Breast epithelium (tissue), 4 donors: ENCODE results near the gene PER2. TPM values are rescaled to one million over a fixed set of nuclear protein-coding genes. Genes with fewer than 3 reads are reported as not detected.

Experiments
- DNase-seq, 2 donors: peaks; one replicate each; pipeline ENCODE4 v3.0.0-alpha.2; 2019; ENCODE audit warnings: low spot score in 2 of 2
- H3K27ac ChIP-seq, 2 donors: fragments of 200-600 bp; sonication (generic) in 1 of 2; one replicate each; pipeline ENCODE4 v1.5.1; 2016 to 2019; ENCODE audit warnings: mild to moderate bottlenecking in 1 of 2
- H3K27me3 ChIP-seq, 2 donors: fragments of 200-600 bp; sonication (generic) in 1 of 2; one replicate each; pipeline versions ENCODE4 v1.5.1 to v1.6.0; 2017 to 2019; ENCODE audit warnings: control low read depth in 1 of 2, mild to moderate bottlenecking in 1 of 2
- H3K36me3 ChIP-seq: fragments of 200-600 bp; one replicate; pipeline ENCODE4 v1.5.1; 2019
- H3K4me1 ChIP-seq, 2 donors: fragments of 200-600 bp; sonication (generic); one replicate each; pipeline ENCODE4 v1.5.1; 2016 to 2019; ENCODE audit warnings: control low read depth in 1 of 2
- H3K4me3 ChIP-seq, 3 donors: fragments of 200-600 bp; sonication (generic); 1 replicate in 2 of 3; 2 replicates in 1 of 3; pipeline ENCODE4 v1.5.1; 2016 to 2019; ENCODE audit warnings: mild to moderate bottlenecking in 3 of 3, moderate library complexity in 2 of 3
- H3K9me3 ChIP-seq, 2 donors: fragments of 200-600 bp; sonication (generic) in 1 of 2; one replicate each; pipeline ENCODE4 v1.5.1; 2016 to 2019; ENCODE audit warnings: control low read depth in 1 of 2
- CTCF ChIP-seq, 3 donors: fragments of 450-650 bp; IDR thresholded peaks; one replicate each; pipeline ENCODE4 v1.5.1; 2016 to 2017; ENCODE audit warnings: antibody characterized with exemption in 3 of 3, mild to moderate bottlenecking in 3 of 3, moderate library complexity in 3 of 3
- POLR2A ChIP-seq: fragments of 450-650 bp; IDR thresholded peaks from one replicate; pipeline ENCODE4 v1.6.1; 2016; ENCODE audit warnings: antibody characterized with exemption, mild to moderate bottlenecking, moderate library complexity
- POLR2AphosphoS5 ChIP-seq, 3 donors: sonication (generic); formaldehyde crosslinking; IDR thresholded peaks; one replicate each; pipeline ENCODE4 v1.6.1; 2017; ENCODE audit warnings: antibody characterized with exemption in 3 of 3
- intact Hi-C: fragments of 100-400 bp; cut with DNase I; formaldehyde crosslinking; loops from one replicate; pipeline ENCODE4 v1.15.1; 2023; ENCODE audit warnings: low total_unique reads
- total RNA-seq, 3 donors: library from RNA; depleted of rRNA; stranded (reverse); fragments of >200 nt; gene quantifications; one replicate each; pipeline ENCODE4 v1.1.0, GENCODE V29; 2016

PER2 gene
- total RNA-seq, 3 donors from 2014 or later: 14.1 to 29.7 (median 16.1) TPM

- intact Hi-C loops: loop anchor here (5.0 kb wide), 1 partner anchor 60 kb away; the partner anchor contains the start of gene TRAF3IP1
- DNase-seq: no peak
- TF ChIP-seq CTCF (IDR thresholded peaks at IDR 0.05) (no peak), POLR2AphosphoS5 (IDR thresholded peaks at IDR 0.05) (no peak), POLR2A (no peak)
- Histone ChIP-seq H3K27ac (peak overlapping the region; percentile 82 to 84), H3K36me3 (peaks cover 8% of the 10 kb centered on the region), H3K4me1 (peaks cover 0 to 8% of the 10 kb centered on the region in 2 donors), H3K9me3 (no peaks in the 10 kb centered on the region), H3K27me3 (no peaks in the 10 kb centered on the region), H3K4me3 (no peak overlapping the region)
Measured at GRCh38 chr2:238261718-238262375, 26.6 kb downstream of the PER2 start.

- intact Hi-C loops: loop anchor here (5.0 kb wide), 1 partner anchor 61 kb away; the partner anchor contains the start of gene TRAF3IP1
- no peaks in the 10 kb centered on the region for H3K27me3 ChIP-seq
- TF ChIP-seq CTCF (IDR thresholded peaks at IDR 0.05): no peak
- no peak for TF ChIP-seq POLR2AphosphoS5 (IDR thresholded peaks at IDR 0.05)
- TF ChIP-seq POLR2A: no peak
- H3K9me3 ChIP-seq: no peaks in the 10 kb centered on the region
- peaks cover 0 to 8% of the 10 kb centered on the region in 2 donors for H3K4me1 ChIP-seq
- H3K36me3 ChIP-seq: peaks cover 8% of the 10 kb centered on the region
- no peak overlapping the region for H3K4me3 ChIP-seq
- no peak overlapping the region for H3K27ac ChIP-seq
- no peak for DNase-seq
Measured at GRCh38 chr2:238260883-238261282, 27.5 kb downstream of the PER2 start.

DNA sequence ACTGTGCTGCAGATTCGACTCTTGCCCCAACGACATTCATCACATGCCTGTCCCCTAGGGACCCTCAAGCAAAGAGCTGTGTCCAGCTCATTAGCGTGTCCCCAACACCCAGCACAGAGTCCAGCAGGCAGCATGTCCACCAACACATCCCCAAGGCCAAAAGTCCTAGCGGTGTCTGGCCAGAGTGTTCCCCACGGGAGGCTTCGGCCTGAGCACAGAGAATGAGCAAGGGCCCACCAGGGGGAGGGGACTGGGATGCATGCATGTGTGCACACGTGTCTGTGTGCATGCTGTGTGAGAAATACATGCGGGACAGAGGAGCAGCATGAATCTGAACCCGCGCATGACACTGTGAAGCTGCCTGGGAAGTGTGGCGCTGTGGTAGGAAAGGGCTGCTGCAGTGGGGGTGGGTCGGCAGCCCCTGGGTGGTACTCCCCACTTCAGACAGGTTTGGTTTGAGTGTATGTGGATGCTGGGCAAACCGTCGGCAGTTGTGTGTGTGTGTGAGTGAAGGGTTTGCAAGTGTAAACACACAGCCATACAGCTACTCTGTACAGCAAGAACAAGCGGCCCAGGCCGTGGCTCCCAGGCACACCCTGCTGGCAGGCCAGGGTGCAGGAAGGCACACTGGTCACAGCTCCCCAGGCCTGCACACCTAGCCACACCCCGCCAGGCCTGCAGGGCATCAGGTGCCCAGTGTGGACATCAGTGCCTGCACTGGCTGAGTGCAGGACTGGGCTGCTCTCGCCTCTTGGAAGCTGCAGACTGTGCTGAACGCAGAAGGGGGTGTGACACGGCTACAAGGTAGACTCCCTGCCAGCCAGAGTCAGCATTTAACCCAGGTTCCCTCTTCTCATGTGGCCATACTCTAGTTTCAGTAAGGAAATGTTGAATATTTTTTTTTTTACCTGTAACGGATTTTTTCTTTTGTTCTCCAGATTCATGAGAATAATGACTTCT is 29.1 kb downstream of the PER2 start:
- TF ChIP-seq POLR2A: no peak
- TF ChIP-seq POLR2AphosphoS5 (IDR thresholded peaks at IDR 0.05): no peak
- TF ChIP-seq CTCF (IDR thresholded peaks at IDR 0.05): no peak
- intact Hi-C loops: loop anchor here (5.0 kb wide), 1 partner anchor 63 kb away; the partner anchor contains the start of gene TRAF3IP1
- no peak overlapping the region for H3K27ac ChIP-seq
- H3K27me3 ChIP-seq: no peaks in the 10 kb centered on the region
- H3K4me1 ChIP-seq: peaks cover 0 to 7% of the 10 kb centered on the region in 2 donors
- no peak overlapping the region for H3K4me3 ChIP-seq
- H3K9me3 ChIP-seq: no peaks in the 10 kb centered on the region
- DNase-seq: no peak
- H3K36me3 ChIP-seq: peaks cover 8% of the 10 kb centered on the region

GRCh38 chr2:238257786-238258700 is 30.4 kb downstream of the PER2 start:
- no peak for DNase-seq
- Histone ChIP-seq H3K4me3 (no peak overlapping the region), H3K27ac (no peak overlapping the region), H3K36me3 (peaks cover 8% of the 10 kb centered on the region), H3K4me1 (no peaks in the 10 kb centered on the region), H3K27me3 (no peaks in the 10 kb centered on the region), H3K9me3 (no peaks in the 10 kb centered on the region)
- TF ChIP-seq POLR2AphosphoS5 (IDR thresholded peaks at IDR 0.05): no peak
- no peak for TF ChIP-seq CTCF (IDR thresholded peaks at IDR 0.05)
- no peak for TF ChIP-seq POLR2A
- intact Hi-C loops: no loop called here
